H1 (cell line): ENCODE results near the gene NDUFS7. TPM values are rescaled to one million over a fixed set of nuclear protein-coding genes. Genes with fewer than 3 reads are reported as not detected.

Experiments used
- BACH1 ChIP-seq: IDR thresholded peaks from 2 replicates; pipeline ENCODE4 v1.6.1; 2012; ENCODE audit warnings: low read length, improper control_type of control experiment
- BCL11A ChIP-seq, 2 experiments: IDR thresholded peaks; one replicate each; pipeline ENCODE4 v1.6.1; 2011; ENCODE audit warnings: low read depth in 2 of 2, low read length in 2 of 2, mild to moderate bottlenecking in 2 of 2
- CHD1 ChIP-seq: IDR thresholded peaks from 2 replicates; pipeline ENCODE4 v1.6.1; 2012; ENCODE audit warnings: low read depth, low read length, improper control_type of control experiment
- CREB1 ChIP-seq: IDR thresholded peaks from 2 replicates; pipeline ENCODE4 v1.6.1; 2012; ENCODE audit warnings: inconsistent platforms
- CTCF ChIP-seq, 3 experiments: IDR thresholded peaks; 1 replicate in 2 of 3; 2 replicates in 1 of 3; pipeline versions ENCODE4 v1.5.1 to v1.6.1; 2011; ENCODE audit warnings: low read length in 3 of 3, mild to moderate bottlenecking in 3 of 3, inconsistent platforms in 2 of 3, low read depth in 1 of 3, moderate library complexity in 1 of 3; ENCODE audit not compliant: insufficient read depth in 1 of 3; ENCODE audit errors: control extremely low read depth in 1 of 3
- E2F6 ChIP-seq: IDR thresholded peaks from 2 replicates; pipeline ENCODE4 v1.6.1; 2012; ENCODE audit warnings: inconsistent platforms
- EZH2 ChIP-seq: fragments of 200-600 bp; sonication (generic); IDR thresholded peaks from 2 replicates; pipeline ENCODE4 v1.7.1; 2012; ENCODE audit warnings: low read depth, mild to moderate bottlenecking, moderate library complexity, low read length, inconsistent platforms; ENCODE audit not compliant: severe bottlenecking
- FOSL1 ChIP-seq: IDR thresholded peaks from 2 replicates; pipeline ENCODE4 v1.6.1; 2011; ENCODE audit warnings: mild to moderate bottlenecking, low read depth, low read length, moderate library complexity; ENCODE audit not compliant: insufficient read depth
- GABPA ChIP-seq: IDR thresholded peaks from 2 replicates; pipeline ENCODE4 v1.6.1; 2011; ENCODE audit warnings: mild to moderate bottlenecking, low read length, moderate library complexity, borderline replicate concordance; ENCODE audit not compliant: insufficient read depth
- GTF2F1 ChIP-seq: IDR thresholded peaks from 2 replicates; pipeline ENCODE4 v1.6.1; 2012; ENCODE audit warnings: low read depth, low read length, improper control_type of control experiment, borderline replicate concordance
- KDM5A ChIP-seq: fragments of 200-600 bp; IDR thresholded peaks from 2 replicates; pipeline ENCODE4 v1.7.1; 2012; ENCODE audit warnings: mild to moderate bottlenecking, low read length, inconsistent platforms, mixed read lengths
- MAFK ChIP-seq: IDR thresholded peaks from 2 replicates; pipeline ENCODE4 v1.6.1; 2012; ENCODE audit warnings: low read depth, mild to moderate bottlenecking, improper control_type of control experiment, low read length
- POLR2AphosphoS5 ChIP-seq: IDR thresholded peaks from 2 replicates; pipeline ENCODE4 v1.6.1; 2011; ENCODE audit warnings: low read depth, low read length
- POU5F1 ChIP-seq: IDR thresholded peaks from 2 replicates; pipeline ENCODE4 v1.6.1; 2011; ENCODE audit warnings: low read depth, mild to moderate bottlenecking, low read length, moderate library complexity
- RNF2 ChIP-seq: fragments of 200-900, 300-1000 bp; sonication (generic); IDR thresholded peaks from 2 replicates; pipeline ENCODE4 v1.7.1; 2016; ENCODE audit warnings: borderline replicate concordance, low read depth, mild to moderate bottlenecking, antibody characterized with exemption, low read length; ENCODE audit not compliant: poor library complexity, severe bottlenecking; ENCODE audit errors: missing control alignments
- SP2 ChIP-seq: IDR thresholded peaks from 2 replicates; pipeline ENCODE4 v1.6.1; 2012; ENCODE audit warnings: mild to moderate bottlenecking, low read length, inconsistent platforms
- SUZ12 ChIP-seq: fragments of 200-600 bp; sonication (generic); IDR thresholded peaks from 2 replicates; pipeline ENCODE4 v1.6.1; 2012; ENCODE audit warnings: mild to moderate bottlenecking, inconsistent platforms, low read length, moderate library complexity, mixed read lengths
- TEAD4 ChIP-seq: IDR thresholded peaks from 2 replicates; pipeline ENCODE4 v1.6.1; 2012; ENCODE audit warnings: low read depth, low read length, inconsistent platforms, mixed read lengths
- USF2 ChIP-seq: IDR thresholded peaks from 2 replicates; pipeline ENCODE4 v1.6.1; 2011; ENCODE audit warnings: low read length, improper control_type of control experiment
- polyA plus RNA-seq, 7 experiments: library from polyadenylated mRNA; depleted of rRNA in 3 of 7; stranded (reverse) in 5 of 7; unstranded in 2 of 7; fragments of >200 nt in 5 of 7; fragments of 200-250 nt in 2 of 7; gene quantifications; 1 replicate in 5 of 7; 2 replicates in 1 of 7; 4 replicates in 1 of 7; pipeline versions ENCODE4 v1.2.1 to v1.2.3, GENCODE V29; 2011 to 2013; ENCODE audit warnings: missing spikeins in 2 of 7, mixed read lengths in 2 of 7
- total RNA-seq: library from RNA; stranded (reverse); fragmentation: NEBNext Ultra II Directional; extraction: Animal tissue kit (Norgen Biotek cat#: 25700); gene quantifications from 2 replicates; pipeline ENCODE4 v1.2.1, GENCODE V29; 2021

The NDUFS7 gene
- total and polyA plus RNA-seq, 2 of the 8 experiments (the other 6 are each of a cell fraction or from before 2014, with no cell fraction given): 78.1 to 309 TPM

- no peak for TF ChIP-seq RNF2
- TF ChIP-seq POLR2AphosphoS5: peak; percentile 99
- peak; percentile 81 for TF ChIP-seq CREB1
- peak; percentile 24 for TF ChIP-seq BACH1
- no peak for TF ChIP-seq CHD1
- TF ChIP-seq POU5F1: no peak
- peak; percentile 19; the same call in 1 of the 2 replicates for TF ChIP-seq E2F6
- peak; percentile 86; the same call in 1 of the 2 replicates for TF ChIP-seq GABPA
- no peak for TF ChIP-seq KDM5A
- peak; percentile 39; the same call in 1 of the 2 replicates for TF ChIP-seq SP2
- TF ChIP-seq EZH2: no peak
- TF ChIP-seq FOSL1: no peak
- 0 out of 2 replicates have a peak, but pooled peaks have one; percentile 9 for TF ChIP-seq TEAD4
- TF ChIP-seq CTCF (IDR thresholded peaks at IDR 0.05; ENCODE audit: control extremely low read depth in 1 of 3, insufficient read depth in 1 of 3, low read depth in 1 of 3, low read length in 3 of 3): peak; percentile 91 to 97 (median 92)
- TF ChIP-seq BCL11A (IDR thresholded peaks at IDR 0.05; ENCODE audit: low read depth in 2 of 2, low read length in 2 of 2): no peak
- 0 out of 2 replicates have a peak, but pooled peaks have one; percentile 24 for TF ChIP-seq USF2
- no peak for TF ChIP-seq SUZ12
- peak; percentile 84; the same call in 1 of the 2 replicates for TF ChIP-seq GTF2F1
- TF ChIP-seq MAFK: no peak
Observed at GRCh38 chr19:1438035-1438932, 54.6 kb downstream of the NDUFS7 start, which contains the start of gene RPS15 (continued).
